Brain pericyte (primary cell): ENCODE measurements around the gene MDFIC.
A peak's percentile ranks its signal among the peaks of the same experiment; 100 is the strongest.

Experiments used
- DNase-seq: peaks from one replicate; pipeline ENCODE4 v3.0.0-alpha.2; 2012; ENCODE audit warnings: low read depth, low spot score

The MDFIC gene

GRCh38 chr7:114928060-114928459 is 6.2 kb downstream of the MDFIC start:
- no peak for DNase-seq

GRCh38 chr7:114929570-114929969 is 7.7 kb downstream of the MDFIC start:
- no peak for DNase-seq

- no peak for DNase-seq
These were observed 8.3 kb downstream of the MDFIC start for GRCh38 chr7:114930107-114930661.

GRCh38 chr7:114930829-114931655 is 9.1 kb downstream of the MDFIC start:
- DNase-seq, result no peak

GRCh38 chr7:114931656-114932011 is 9.7 kb downstream of the MDFIC start:
- DNase-seq, result no peak

GRCh38 chr7:114932991-114933390 is 11.1 kb downstream of the MDFIC start:
- DNase-seq, result no peak

GRCh38 chr7:114933658-114934057 is 11.8 kb downstream of the MDFIC start:
- DNase-seq, result no peak

- no peak for DNase-seq
These were observed 12.2 kb downstream of the MDFIC start for GRCh38 chr7:114934086-114934485.

GRCh38 chr7:114934713-114935112 is 12.8 kb downstream of the MDFIC start:
- no peak for DNase-seq

GRCh38 chr7:114936471-114936870 is 14.6 kb downstream of the MDFIC start:
- no peak for DNase-seq

GRCh38 chr7:114937446-114937845 is 15.6 kb downstream of the MDFIC start:
- no peak for DNase-seq

GRCh38 chr7:114938785-114939184 is 16.9 kb downstream of the MDFIC start:
- DNase-seq, result no peak

GRCh38 chr7:114939484-114940097 is 17.7 kb downstream of the MDFIC start:
- DNase-seq, result no peak

GRCh38 chr7:114940220-114940619 is 18.3 kb downstream of the MDFIC start:
- DNase-seq, result no peak

- no peak for DNase-seq
These were observed 19.8 kb downstream of the MDFIC start for GRCh38 chr7:114941692-114942091.

- DNase-seq, result no peak
These were observed 20.7 kb downstream of the MDFIC start for GRCh38 chr7:114942446-114943175.

- no peak for DNase-seq
These were observed 21.6 kb downstream of the MDFIC start for GRCh38 chr7:114943530-114943929.

GRCh38 chr7:114943953-114944744 is 22.3 kb downstream of the MDFIC start:
- DNase-seq, result no peak

GRCh38 chr7:114944745-114945625 is 23.1 kb downstream of the MDFIC start:
- DNase-seq, result peak; percentile 76

GRCh38 chr7:114949231-114949630 is 27.3 kb downstream of the MDFIC start:
- no peak for DNase-seq

GRCh38 chr7:114952296-114952695 is 30.4 kb downstream of the MDFIC start:
- DNase-seq, result no peak
